Stimulated activated naive CD8-positive, alpha-beta T cell treated with anti-CD3 and anti-CD28 coated beads, Interleukin-15, Interleukin-2, amounts not matched to agents 100 ng/mL and 50 ng/mL, for 24 hours (primary cell): ENCODE measurements around the gene TGM2.

Experiments used
- H3K27ac Mint-ChIP-seq: one replicate; pipeline ENCODE4 v1.8.0; 2021; ENCODE audit warnings: mild to moderate bottlenecking, mixed read lengths
- H3K27me3 Mint-ChIP-seq: one replicate; pipeline ENCODE4 v1.8.0; 2021; ENCODE audit warnings: mixed read lengths
- H3K36me3 Mint-ChIP-seq: one replicate; pipeline ENCODE4 v1.8.0; 2021; ENCODE audit warnings: low read depth, mixed read lengths
- H3K4me1 Mint-ChIP-seq: one replicate; pipeline ENCODE4 v1.8.0; 2021; ENCODE audit warnings: low read depth, mixed read lengths
- H3K4me3 Mint-ChIP-seq: one replicate; pipeline ENCODE4 v1.8.0; 2021; ENCODE audit warnings: mild to moderate bottlenecking, mixed read lengths
- H3K9me3 Mint-ChIP-seq: one replicate; pipeline ENCODE4 v1.8.0; 2021; ENCODE audit warnings: mixed read lengths

TGM2 gene

GRCh38 chr20:38132156-38132909, 32.7 kb downstream of the TGM2 start:
- H3K36me3 Mint-ChIP-seq = no peaks in the 10 kb centered on the region
- peaks cover 5% of the 10 kb centered on the region for H3K4me1 Mint-ChIP-seq
- H3K9me3 Mint-ChIP-seq = no peaks in the 10 kb centered on the region
- no peak overlapping the region for H3K27ac Mint-ChIP-seq
- H3K4me3 Mint-ChIP-seq = no peak overlapping the region
- H3K27me3 Mint-ChIP-seq = no peaks in the 10 kb centered on the region

GRCh38 chr20:38131588-38132121, 33.4 kb downstream of the TGM2 start:
- H3K4me1 Mint-ChIP-seq = peaks cover 5% of the 10 kb centered on the region
- H3K4me3 Mint-ChIP-seq = no peak overlapping the region
- H3K27me3 Mint-ChIP-seq = no peaks in the 10 kb centered on the region
- H3K36me3 Mint-ChIP-seq = no peaks in the 10 kb centered on the region
- H3K27ac Mint-ChIP-seq = no peak overlapping the region
- H3K9me3 Mint-ChIP-seq = no peaks in the 10 kb centered on the region

- no peaks in the 10 kb centered on the region for H3K27me3 Mint-ChIP-seq
- no peak overlapping the region for H3K27ac Mint-ChIP-seq
- peaks cover 5% of the 10 kb centered on the region for H3K4me1 Mint-ChIP-seq
- H3K4me3 Mint-ChIP-seq = no peak overlapping the region
- H3K36me3 Mint-ChIP-seq = no peaks in the 10 kb centered on the region
- H3K9me3 Mint-ChIP-seq = no peaks in the 10 kb centered on the region
These were observed 34.1 kb downstream of the TGM2 start for GRCh38 chr20:38130687-38131587.

- no peak overlapping the region for H3K4me3 Mint-ChIP-seq
- no peaks in the 10 kb centered on the region for H3K27me3 Mint-ChIP-seq
- no peak overlapping the region for H3K27ac Mint-ChIP-seq
- H3K4me1 Mint-ChIP-seq = peaks cover 5% of the 10 kb centered on the region
- H3K9me3 Mint-ChIP-seq = no peaks in the 10 kb centered on the region
- H3K36me3 Mint-ChIP-seq = no peaks in the 10 kb centered on the region
These were observed 35.0 kb downstream of the TGM2 start for GRCh38 chr20:38129893-38130609.

GRCh38 chr20:38129248-38129865, 35.7 kb downstream of the TGM2 start:
- Mint-ChIP-seq H3K4me3 (no peak overlapping the region), H3K36me3 (no peaks in the 10 kb centered on the region), H3K9me3 (no peaks in the 10 kb centered on the region), H3K27me3 (no peaks in the 10 kb centered on the region), H3K4me1 (peaks cover under 1% of the 10 kb centered on the region), H3K27ac (no peak overlapping the region)

GRCh38 chr20:38128691-38129090, 36.4 kb downstream of the TGM2 start:
- H3K4me1 Mint-ChIP-seq = no peaks in the 10 kb centered on the region
- H3K27me3 Mint-ChIP-seq = no peaks in the 10 kb centered on the region
- no peak overlapping the region for H3K4me3 Mint-ChIP-seq
- no peaks in the 10 kb centered on the region for H3K9me3 Mint-ChIP-seq
- H3K27ac Mint-ChIP-seq = no peak overlapping the region
- no peaks in the 10 kb centered on the region for H3K36me3 Mint-ChIP-seq

- no peak overlapping the region for H3K27ac Mint-ChIP-seq
- H3K9me3 Mint-ChIP-seq = no peaks in the 10 kb centered on the region
- H3K4me1 Mint-ChIP-seq = no peaks in the 10 kb centered on the region
- H3K27me3 Mint-ChIP-seq = no peaks in the 10 kb centered on the region
- H3K4me3 Mint-ChIP-seq = no peak overlapping the region
- H3K36me3 Mint-ChIP-seq = no peaks in the 10 kb centered on the region
These were observed 37.0 kb downstream of the TGM2 start for GRCh38 chr20:38127920-38128528.

- H3K4me1 Mint-ChIP-seq = no peaks in the 10 kb centered on the region
- no peaks in the 10 kb centered on the region for H3K27me3 Mint-ChIP-seq
- H3K9me3 Mint-ChIP-seq = no peaks in the 10 kb centered on the region
- H3K4me3 Mint-ChIP-seq = no peak overlapping the region
- H3K27ac Mint-ChIP-seq = no peak overlapping the region
- no peaks in the 10 kb centered on the region for H3K36me3 Mint-ChIP-seq
These were observed 38.0 kb downstream of the TGM2 start for GRCh38 chr20:38126932-38127621.

- Mint-ChIP-seq H3K27ac (no peak overlapping the region), H3K4me3 (no peak overlapping the region), H3K27me3 (no peaks in the 10 kb centered on the region), H3K36me3 (no peaks in the 10 kb centered on the region), H3K9me3 (no peaks in the 10 kb centered on the region), H3K4me1 (no peaks in the 10 kb centered on the region)
These were observed 38.7 kb downstream of the TGM2 start for GRCh38 chr20:38126146-38126921.

GRCh38 chr20:38125157-38126056, 39.7 kb downstream of the TGM2 start:
- Mint-ChIP-seq H3K36me3 (no peaks in the 10 kb centered on the region), H3K9me3 (no peaks in the 10 kb centered on the region), H3K4me3 (no peak overlapping the region), H3K4me1 (no peaks in the 10 kb centered on the region), H3K27me3 (no peaks in the 10 kb centered on the region), H3K27ac (no peak overlapping the region)

GRCh38 chr20:38123021-38123587, 42.0 kb downstream of the TGM2 start:
- Mint-ChIP-seq H3K9me3 (no peaks in the 10 kb centered on the region), H3K4me1 (no peaks in the 10 kb centered on the region), H3K4me3 (no peak overlapping the region), H3K36me3 (no peaks in the 10 kb centered on the region), H3K27me3 (no peaks in the 10 kb centered on the region), H3K27ac (peak overlapping the region; percentile 70)

- no peaks in the 10 kb centered on the region for H3K4me1 Mint-ChIP-seq
- no peaks in the 10 kb centered on the region for H3K9me3 Mint-ChIP-seq
- no peak overlapping the region for H3K27ac Mint-ChIP-seq
- H3K4me3 Mint-ChIP-seq = no peak overlapping the region
- H3K36me3 Mint-ChIP-seq = no peaks in the 10 kb centered on the region
- H3K27me3 Mint-ChIP-seq = no peaks in the 10 kb centered on the region
These were observed 43.3 kb downstream of the TGM2 start for GRCh38 chr20:38121741-38122140.
